Activated gamma-delta T cell treated with Interleukin-2 at 50 U/mL for 16 hours (primary cell): ENCODE data around the gene HIRIP3.

ENCODE experiments used
- DNase-seq: peaks from one replicate; pipeline ENCODE4 v3.0.0-alpha.2; 2020

HIRIP3 gene

DNA sequence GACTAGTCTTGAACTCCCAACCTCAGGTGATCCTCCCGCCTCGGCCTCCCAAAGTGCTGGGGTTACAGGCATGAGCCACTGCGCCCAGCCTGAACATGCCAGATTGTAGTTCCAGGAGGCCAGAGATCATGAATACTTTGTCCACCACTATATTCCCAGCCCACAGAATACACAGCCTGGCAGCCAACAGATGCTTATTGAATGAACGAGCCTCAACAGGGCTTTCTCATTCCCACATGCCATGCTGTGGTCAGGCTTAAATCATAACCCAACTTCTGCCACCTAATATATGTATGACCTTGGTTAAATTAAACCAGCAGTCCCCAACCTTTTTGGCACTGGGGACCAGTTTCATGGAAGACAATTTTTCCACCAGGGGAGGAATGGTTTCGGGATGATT lies 36.7 kb downstream of the HIRIP3 start:
- no peak for DNase-seq

DNA sequence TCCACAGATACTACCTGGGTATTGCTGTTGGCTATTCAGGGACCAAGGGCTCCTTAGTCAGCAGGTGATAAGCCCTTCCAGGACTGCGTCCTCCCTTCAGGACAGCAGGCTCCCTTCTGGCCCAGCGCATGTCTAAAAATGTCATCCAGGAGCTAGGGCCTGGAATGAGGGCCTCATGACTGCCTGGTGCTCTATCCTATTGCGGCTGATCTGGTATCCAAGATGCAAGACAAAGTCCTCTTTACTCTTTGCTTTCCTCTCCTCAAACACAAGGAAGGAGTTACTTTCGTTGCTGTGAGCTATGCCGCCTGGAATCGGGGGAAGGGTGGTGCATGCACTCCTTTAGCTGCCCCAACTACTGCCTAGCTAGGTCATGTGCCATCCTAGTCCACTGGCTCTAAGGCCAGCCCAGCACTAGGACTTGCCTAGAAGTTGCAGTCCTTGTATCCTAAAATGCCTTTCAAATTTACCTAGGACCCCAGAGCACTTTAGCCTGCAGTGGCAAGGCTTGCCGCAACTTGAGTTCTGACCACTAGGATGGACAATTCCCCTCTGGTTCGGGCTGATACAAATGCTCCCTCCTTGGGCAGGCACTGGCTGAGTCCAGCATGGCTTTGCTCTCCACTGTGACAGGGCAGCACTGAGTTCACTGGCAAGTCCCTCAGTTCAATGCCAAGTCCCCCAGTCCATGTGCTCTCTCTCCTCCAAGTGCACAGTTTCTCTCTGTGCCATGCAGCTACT lies 43.6 kb downstream of the HIRIP3 start:
- no peak for DNase-seq

DNA sequence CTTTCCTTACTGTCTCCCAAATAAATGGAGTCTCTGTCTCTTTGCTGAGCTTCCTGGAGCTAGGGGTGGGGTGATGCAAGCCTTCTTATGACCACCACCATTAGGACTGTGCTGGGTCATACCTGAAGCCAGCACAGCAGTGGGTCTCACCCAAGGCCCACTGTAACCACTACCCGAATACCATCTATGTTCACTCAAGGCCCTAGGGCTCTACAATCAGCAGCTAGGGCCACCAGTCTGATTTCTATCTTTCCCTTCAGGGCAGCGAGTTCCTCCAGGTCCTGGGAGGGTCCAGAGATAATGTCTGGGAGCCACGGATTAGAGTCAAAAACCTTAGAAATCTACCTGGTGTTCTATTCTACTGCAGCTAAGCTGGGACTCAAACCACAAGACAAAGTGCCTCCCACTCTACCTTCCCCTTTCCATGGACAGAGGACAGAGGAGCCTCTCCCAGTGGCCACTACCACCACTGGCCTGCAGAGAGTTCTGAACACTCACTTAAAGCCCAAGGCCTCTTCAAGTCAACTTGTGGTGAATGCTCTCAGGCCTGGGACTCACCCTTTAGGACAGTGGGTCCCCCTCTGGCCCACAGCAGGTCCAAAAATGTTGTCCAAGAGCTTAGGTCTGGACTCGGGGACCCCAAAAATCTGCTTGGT lies 44.5 kb downstream of the HIRIP3 start:
- DNase-seq: no peak

- DNase-seq: no peak
These were observed 47.5 kb downstream of the HIRIP3 start for GRCh38 chr16:29947897-29948296.

GRCh38 chr16:29943846-29944799 lies 51.3 kb downstream of the HIRIP3 start:
- no peak for DNase-seq
